Upper lobe of left lung (tissue), 4 donors: ENCODE measurements around the gene DOK4.

Experiments
- POLR2A ChIP-seq, 4 donors: fragments of 450-650 bp; IDR thresholded peaks; one replicate each; pipeline ENCODE4 v1.5.1; 2016 to 2017; ENCODE audit warnings: antibody characterized with exemption in 4 of 4, mild to moderate bottlenecking in 2 of 4
- POLR2AphosphoS5 ChIP-seq, 2 donors: sonication (generic); formaldehyde crosslinking; IDR thresholded peaks; one replicate each; pipeline ENCODE4 v1.5.1; 2017; ENCODE audit warnings: antibody characterized with exemption in 2 of 2
- TF ChIP-seq, protein P1 (sequence below), 6 experiments: fragments of 450-650 bp in 4 of 6; fragments of 200-600 bp in 2 of 6; sonication (generic) in 2 of 6; IDR thresholded peaks; one replicate each; pipeline ENCODE4 v1.5.1; 2016 to 2019; ENCODE audit warnings: antibody characterized with exemption in 6 of 6

DNA sequence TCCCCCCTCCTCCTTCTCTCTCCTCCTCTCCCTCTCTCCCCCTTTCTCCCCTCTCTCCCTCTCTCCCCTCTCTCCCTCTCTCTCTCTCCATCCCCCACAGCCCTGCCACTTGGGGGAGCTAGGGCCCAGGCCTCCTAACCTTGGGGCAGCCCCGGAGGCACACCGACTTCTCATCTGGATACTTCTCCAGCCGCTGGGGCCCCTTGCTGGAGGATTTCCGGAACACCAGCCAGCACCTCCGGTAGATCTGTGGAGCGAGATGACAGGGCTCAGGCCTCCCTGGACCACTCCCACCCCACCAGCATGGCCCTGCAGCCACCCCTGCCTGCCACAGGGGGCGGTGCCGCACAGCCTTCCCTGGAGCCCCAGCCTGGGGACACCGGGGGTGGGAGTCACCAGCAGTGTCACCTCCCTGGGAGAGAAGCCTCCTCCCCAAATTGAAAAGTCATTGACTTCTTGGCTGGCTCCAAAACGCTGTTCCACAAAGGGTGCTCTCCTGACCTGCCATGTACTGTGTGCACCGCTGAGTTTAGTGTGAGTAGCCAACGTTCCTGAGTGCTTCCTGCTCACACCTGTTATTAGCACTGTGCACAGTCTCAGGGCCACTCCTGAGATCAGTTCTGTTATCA is 10.5 kb downstream of the DOK4 start:
- TF ChIP-seq, protein P1, sequence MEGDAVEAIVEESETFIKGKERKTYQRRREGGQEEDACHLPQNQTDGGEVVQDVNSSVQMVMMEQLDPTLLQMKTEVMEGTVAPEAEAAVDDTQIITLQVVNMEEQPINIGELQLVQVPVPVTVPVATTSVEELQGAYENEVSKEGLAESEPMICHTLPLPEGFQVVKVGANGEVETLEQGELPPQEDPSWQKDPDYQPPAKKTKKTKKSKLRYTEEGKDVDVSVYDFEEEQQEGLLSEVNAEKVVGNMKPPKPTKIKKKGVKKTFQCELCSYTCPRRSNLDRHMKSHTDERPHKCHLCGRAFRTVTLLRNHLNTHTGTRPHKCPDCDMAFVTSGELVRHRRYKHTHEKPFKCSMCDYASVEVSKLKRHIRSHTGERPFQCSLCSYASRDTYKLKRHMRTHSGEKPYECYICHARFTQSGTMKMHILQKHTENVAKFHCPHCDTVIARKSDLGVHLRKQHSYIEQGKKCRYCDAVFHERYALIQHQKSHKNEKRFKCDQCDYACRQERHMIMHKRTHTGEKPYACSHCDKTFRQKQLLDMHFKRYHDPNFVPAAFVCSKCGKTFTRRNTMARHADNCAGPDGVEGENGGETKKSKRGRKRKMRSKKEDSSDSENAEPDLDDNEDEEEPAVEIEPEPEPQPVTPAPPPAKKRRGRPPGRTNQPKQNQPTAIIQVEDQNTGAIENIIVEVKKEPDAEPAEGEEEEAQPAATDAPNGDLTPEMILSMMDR (IDR thresholded peaks at IDR 0.05): peak; percentile 43 to 78 (median 71)
- TF ChIP-seq POLR2AphosphoS5 (IDR thresholded peaks at IDR 0.05): no peak
- TF ChIP-seq POLR2A (IDR thresholded peaks at IDR 0.05): no peak
